DMS 273 treated with DMSO at 0.1 percent for 48 hours (cell line): Measurements from ENCODE around the gene PARP4.
"Not testable (repeated sequence)": the region's sequence is repeated elsewhere in the genome, so short reads cannot be mapped to it uniquely, and the experiment has no call there.

ENCODE experiments used
- DNase-seq: peaks from one replicate; lab custom pipeline; 2025; lab: John Stamatoyannopoulos, UW

The PARP4 gene

DNA sequence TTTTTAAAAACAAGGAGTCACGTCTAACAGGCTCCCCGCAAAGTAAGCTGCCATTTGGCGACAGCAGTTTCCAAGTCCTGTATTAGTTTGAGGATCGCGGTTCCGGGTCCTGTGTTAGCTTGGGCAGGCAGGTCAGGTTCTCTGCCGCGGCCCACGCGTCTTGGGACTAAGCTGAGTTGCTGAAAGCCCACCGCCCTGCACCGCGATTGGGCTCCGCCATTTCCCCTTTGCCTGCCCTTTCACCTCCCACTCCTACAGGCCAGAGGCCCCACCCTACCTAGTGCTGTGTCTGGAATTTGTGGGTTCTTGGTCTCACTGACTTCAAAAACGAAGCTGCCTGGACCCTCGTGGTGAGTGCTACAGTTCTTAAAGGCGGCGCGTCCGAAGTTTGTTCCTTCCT is 6.8 kb downstream of the PARP4 start:
- DNase-seq: no peak

DNA sequence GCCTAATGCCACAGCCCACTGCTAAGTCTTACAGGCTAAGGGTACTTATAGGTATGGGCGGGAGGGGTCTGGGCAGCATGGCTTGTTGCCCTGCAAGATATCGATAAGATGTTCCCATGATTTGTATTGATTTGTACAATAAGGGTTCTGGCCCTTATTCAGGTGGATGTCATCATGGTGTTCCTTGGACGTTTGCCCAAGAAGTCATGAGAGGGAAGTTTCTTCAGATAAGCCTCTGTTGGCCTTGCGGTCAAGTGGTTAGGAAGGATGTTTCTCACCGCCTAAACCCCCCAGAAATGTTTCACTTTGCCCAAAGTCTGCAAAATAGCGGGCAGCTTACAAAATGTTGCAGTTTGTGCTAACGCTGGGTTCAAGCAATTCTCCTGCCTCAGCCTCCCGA is 7.3 kb downstream of the PARP4 start:
- DNase-seq: no peak

DNA sequence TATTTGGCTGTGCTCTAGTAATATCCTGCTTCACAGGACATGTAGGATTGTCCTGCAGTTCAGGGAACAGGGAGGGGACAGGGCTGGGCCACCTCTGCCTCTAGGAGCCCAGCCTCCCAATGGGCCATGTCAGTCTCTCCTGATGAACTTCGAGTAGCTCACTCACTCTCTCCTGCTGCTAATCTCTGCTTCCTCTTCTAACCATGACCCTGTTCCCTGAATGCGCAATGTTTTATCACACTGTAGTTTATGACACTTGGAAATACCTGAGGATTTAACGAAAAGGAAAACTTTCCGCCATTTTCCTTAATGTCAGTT is 9.2 kb downstream of the PARP4 start:
- DNase-seq: no peak

DNA sequence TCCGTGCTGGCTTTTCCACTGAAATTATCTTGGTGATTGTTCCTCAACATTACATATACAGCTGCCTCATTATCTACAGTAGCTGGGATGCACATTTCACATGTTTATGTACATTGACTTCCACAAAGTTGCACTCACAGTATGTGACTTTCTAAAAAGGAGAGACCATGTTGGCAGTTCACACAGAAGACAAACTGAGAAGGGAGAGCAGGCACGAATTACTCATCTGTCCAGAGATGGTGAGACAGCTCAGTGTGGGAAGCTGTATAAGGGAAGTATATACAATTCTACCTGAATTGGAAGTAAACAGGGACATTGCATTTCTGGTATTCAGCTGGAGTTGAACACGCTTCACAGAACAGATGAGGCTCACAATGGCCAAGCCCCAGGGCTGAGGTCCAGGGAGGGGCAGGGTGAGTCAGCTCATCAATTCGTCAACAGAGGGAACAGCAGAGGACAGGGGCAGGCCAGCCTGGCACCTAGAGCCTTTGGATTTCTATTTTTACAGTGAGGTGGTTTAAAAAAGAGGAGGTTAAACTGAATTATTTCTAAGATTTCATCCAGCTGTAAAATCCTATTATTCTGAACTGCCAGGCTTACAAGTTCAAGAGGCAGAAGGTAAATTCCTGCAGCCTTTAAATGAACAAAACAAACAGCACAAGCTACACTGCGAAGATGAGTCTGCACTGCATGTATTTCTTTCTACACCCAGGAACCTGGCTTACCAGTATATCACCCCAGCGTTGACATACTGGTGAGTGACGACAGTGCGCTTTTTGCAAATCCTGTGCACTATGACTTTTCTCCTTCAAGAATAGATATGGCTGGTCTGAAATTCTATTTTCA is 9.8 kb downstream of the PARP4 start:
- DNase-seq: no peak

DNA sequence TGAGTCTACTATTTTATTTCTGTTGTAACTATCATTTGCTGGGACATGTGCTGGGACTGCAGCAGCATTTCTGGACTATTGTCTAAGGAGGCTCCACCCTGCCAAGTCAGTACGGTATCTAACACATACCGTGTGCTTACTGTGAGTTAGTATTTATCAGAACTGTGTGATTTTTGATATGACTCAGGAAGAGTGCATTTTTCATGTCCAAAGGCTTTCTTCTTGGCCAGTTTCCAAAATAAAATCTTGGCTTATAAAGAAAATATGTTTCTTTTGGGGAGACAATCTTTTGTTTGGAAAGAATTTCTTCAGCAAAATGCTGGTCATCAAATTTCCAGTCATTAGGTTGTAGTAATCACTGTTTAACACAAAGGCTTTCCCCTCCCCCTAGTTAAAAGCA is 11.6 kb downstream of the PARP4 start:
- no peak for DNase-seq

DNA sequence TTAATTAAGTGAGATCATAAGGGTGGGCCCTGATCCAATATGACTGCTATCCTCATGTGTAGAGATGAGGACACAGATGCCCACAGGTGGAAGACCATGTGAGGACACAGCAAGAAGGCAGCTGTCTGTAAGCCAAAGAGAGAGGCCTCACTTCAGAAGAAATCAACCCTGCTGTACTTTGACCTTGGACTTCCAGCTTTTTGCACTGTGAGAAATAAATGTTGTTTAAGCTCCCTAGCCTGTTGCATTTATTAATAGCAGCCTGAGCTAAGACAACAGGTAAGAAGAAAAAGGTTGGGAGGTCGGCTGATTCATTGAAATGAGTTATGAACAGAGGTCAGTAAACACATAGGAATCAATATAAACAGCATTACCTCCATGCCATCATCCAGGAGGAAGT is 14.8 kb downstream of the PARP4 start:
- DNase-seq: no peak

DNA sequence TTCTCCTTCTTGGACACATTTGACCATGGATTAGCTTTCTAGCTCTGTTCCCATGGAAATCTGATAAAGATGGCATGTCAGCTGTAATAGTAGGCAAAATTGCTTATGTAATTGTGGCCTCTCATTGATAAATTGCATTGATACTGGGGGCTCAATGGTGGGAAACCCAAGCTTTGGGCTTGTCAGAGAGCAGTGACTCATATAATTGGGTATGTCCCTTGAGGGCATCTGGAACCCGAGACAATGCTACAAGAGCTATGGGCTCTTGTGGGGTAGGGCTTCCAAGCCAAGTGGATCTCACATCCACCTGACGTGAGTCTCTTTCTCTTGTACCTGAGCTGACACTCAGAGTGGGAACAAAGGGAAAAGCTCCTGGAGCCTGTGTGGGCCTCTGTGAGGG is 16.3 kb downstream of the PARP4 start:
- DNase-seq: not testable (repeated sequence)

DNA sequence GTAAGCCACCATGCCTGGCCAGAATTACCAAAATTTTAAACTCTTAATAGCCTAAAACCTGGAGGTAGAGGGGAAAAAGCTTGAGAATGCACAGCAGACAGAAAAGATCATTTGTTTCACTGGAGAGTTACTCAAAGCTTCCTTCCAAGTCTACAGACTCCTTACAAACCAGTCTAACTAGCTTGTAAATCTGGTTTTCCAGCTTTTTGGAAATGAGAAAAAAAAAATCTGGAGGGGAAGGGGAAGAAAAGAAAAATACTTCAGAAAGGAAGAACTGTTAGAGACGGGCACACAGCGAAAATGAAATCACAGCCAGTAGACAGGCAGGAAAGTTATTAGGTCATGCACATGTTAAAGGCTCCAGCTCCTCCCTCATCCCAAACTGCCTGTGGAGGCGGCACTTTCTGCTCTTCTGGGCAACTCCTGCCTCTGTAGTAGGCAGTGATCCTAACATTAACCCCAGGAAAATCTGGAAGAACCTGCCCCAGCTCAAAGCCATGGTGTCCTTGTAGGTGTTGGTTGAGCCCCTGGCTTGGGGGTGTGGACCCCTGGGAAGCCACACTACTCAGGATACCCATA is 17.3 kb downstream of the PARP4 start:
- DNase-seq: no peak

DNA sequence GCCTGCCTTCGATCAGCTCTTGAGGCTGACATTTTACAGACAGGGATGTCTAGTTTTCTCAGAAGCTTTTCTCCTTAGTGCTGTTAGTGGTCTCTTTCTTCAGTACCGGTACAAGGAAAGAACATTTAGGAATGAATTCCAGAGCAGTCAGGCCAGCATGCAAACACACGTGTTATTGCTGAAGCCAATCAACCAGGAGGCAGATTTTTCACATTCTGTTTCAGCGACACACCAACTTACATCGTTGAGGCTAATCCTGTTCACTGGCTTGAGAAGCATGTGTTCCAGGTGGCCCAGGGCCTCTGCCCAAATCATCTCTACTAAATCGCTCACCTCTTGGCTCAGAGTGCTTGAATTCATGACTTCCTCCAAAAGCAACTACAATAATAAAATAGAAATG is 19.2 kb downstream of the PARP4 start:
- DNase-seq: no peak

DNA sequence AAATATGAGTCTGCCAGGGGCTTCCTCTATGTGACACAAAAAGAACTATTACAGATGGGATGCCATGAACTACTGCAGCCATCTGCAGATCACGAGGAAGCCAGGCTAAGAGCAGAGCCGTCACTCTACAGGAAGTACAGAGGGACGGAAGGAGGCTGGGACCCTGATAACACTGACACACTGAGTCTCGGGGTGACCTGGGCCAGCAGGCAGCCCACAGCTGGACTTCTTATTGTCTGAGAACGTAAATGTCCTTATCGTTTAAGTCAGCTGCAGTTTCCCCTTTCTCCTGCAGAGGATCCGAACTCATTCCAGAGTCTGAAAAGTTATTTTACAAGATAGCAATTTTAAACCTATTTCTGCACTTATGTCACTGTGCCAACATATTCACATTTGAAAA is 20.7 kb downstream of the PARP4 start:
- DNase-seq: no peak

DNA sequence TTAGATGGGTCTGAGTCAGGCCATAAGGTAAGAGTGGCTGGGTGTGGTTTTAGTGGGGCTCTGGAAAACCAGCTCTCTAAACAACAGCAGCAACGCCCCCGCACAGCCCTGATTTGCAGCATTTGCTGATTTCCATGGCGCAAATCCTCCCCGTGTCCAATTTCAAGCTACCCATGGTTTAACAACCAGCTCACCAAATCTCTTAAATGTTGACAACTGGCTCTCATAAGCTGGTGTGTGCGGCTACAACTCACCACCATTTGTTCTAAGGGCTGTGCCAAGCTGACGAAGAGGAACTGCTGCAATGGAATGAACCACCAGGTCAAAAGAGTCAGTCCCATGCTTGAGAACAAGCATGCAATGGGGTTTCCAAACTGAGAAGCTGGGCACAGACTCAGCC is 22.9 kb downstream of the PARP4 start:
- DNase-seq: no peak

DNA sequence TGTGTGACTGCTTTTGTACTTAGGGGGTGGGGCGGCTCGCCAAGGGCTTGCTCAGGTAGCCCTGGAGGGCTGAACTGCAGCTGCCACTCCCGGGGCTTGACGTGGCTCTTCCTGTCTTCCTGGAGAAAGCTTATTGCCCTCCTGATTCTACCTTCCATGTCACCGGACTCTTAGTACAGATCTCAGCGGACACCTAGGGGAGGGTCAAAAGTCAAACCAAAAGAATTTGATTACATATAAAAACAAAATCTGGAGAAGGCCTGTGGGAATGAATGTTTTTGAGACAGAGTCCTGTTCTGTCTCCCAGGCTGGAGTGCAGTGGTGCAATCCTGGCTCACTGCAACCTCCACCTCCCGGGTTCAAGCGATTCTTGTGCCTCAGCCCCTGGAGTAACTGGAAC is 24.5 kb downstream of the PARP4 start:
- DNase-seq: not testable (repeated sequence)

DNA sequence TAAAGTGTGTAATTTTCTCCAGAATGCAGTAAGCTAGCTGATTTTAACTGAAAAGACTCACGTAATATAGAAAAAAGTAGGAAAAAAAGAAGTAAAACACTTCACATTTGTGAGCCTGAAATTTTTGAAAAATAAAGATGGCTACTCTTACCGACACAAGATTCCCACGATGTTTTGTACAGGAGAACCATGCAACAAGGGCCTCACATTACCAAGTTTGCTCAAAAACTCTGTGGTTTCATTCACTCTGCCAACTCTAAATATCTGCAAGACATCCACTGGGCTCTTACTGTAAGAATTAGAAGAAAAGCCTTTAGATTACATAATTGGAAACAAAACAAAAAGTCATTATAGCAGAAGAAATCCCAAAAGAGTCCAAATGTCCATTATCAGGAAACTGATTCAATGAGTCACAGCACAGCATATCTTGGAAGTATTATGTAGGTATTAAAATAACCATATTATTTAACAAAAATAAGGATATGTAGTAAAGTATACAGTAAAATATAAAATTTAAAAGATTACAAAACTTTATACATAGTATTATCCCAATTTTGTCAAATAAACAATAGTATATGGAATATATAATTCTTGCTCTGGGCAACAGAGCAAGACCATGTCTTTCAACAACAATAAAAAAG is 26.4 kb downstream of the PARP4 start:
- DNase-seq: not testable (repeated sequence)

DNA sequence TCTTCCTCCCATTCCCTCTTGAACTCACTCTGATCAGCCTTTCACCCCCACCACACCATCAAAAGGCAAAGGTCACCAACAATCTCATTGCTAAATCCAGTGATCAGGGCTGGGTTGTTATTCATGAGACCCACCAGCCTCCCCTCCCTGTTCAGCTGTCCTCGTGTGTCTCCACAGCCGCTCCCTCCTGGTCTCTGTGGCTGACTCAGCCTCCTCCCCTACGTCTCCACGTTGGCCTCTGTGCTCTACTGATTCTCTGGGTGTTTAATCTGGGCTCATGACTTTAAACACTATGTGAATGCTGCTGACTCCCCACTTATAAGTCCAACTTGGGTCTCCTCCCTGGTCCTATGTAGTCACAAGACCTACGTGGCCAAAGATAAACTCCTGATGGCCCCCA is 38.9 kb downstream of the PARP4 start:
- DNase-seq: no peak

DNA sequence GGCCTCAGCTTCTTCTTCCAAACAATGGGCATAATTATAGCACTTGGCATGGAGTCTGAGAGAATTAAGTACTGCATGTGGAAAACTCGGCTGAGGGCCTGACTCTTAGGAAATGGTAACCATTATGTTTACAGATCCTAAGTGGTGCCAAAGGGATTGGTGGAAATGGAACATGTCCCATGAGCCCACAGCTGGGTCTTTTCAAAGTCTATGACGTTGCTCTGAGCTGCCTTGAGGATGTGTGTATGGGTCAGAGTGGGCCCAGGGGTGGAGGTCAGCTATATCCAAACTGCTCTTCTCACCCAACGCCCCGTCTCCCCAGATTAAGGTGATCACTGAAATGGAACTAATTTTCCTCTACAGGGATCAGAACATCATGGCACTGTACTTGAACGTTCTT is 40.4 kb downstream of the PARP4 start:
- not testable (repeated sequence) for DNase-seq

DNA sequence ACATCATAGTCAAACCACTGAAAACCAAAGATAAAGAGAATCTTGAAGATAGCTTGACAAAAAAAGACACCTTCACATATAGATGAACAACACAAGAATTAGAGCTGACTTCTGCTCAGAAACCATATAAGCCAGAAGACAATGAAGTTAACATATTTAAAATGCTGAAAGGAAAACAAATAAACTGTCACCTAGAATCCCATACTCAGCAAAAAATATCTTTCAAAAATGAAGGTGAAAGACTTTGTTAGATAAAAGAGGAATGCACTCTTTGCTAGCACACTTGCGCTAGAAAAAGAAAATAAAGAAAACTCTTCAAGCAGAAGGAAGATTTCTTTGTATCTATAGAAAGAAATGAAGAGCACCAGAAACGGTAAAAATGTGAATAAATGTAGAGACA is 49.5 kb downstream of the PARP4 start:
- no peak for DNase-seq

DNA sequence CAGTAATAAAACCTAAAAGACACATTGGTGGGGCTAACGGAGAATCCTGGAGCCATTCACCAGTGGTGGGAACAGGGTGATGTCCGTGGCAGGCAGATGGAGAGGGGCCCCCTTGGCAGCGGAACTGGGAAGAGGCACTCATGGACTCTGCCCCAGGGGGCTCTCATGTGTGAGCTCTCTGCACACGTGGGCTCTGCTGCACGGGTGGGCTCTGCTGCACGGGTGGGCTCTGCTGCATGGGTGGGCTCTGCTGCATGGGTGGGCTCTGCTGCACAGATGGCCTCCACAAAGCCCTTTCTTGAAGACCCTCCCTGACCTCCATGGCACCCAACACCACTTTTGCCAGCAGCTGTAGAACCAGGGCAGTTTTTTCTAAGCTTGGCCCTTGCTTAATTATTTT is 52.3 kb downstream of the PARP4 start:
- DNase-seq: no peak

DNA sequence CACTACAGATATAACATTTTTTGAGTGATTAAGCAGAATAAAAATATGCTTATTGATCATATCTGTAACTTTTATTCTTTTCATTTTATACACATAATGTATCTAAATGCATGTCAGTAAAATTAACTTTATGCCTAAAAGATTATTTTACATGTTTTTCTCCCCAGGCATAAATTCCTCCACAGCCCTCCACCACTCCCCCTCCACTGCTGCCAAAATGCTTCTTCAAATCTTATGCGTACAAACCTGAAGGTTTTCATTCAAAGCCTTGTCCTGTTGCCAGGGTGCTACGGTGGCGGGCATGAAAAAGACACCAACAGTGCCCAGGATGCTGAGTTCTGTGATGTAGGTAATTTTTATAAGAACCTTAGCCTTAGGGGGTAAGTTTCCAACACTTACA is 52.9 kb downstream of the PARP4 start:
- no peak for DNase-seq

DNA sequence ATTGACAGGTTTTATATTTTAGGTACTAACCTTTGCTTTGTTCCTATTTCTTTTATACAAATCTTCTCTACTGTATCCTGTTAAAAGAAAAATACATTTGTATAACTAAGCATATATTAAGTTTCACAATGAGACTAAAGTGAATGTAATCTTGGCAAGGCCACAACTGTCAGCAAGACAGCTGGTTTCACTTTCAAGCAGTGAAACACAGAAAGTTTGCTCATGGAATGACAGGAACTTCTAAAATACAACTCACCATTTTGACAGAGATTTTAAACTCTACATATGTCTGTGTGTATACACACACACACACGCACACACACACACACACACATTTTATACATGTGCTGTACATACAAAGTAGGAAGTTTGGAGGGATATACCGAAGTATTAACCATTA is 53.3 kb downstream of the PARP4 start:
- DNase-seq: no peak

DNA sequence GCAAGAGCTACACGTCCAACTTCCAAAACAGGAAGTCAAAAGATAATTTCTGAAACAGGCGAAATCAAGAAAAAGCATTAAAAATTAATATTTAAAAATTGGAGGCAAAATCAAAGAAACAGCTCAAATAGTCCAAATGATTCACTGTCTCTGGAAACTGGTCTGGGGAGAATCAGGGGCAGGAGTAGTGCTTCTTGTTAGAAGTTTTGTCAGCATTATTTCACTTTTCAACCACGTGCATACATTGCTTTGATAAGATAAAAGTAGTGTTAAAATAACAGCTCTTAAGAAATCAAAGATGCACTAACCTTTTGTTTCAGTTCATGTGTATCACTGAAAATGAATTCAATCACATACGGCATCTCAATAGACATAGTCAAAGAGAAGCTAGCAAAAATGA is 53.8 kb downstream of the PARP4 start:
- no peak for DNase-seq

DNA sequence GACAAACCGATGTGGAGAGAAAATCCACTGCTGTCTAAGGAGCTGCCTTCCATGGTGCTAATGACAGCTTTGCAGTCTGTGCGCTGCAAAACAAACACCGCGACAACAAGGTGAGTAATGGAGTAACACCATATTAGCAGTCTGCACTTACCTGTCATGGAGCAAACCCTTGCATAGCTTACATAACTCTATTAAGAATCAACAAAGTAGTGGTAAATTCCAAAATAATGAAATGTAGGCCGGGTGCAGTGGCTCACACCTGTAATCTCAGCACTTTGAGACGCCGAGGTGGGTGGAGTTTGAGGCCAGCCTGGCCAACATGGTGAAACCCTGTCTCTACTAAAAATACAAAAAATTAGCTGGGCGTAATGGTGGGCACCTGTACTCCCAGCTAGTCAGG is 56.2 kb downstream of the PARP4 start:
- no peak for DNase-seq

DNA sequence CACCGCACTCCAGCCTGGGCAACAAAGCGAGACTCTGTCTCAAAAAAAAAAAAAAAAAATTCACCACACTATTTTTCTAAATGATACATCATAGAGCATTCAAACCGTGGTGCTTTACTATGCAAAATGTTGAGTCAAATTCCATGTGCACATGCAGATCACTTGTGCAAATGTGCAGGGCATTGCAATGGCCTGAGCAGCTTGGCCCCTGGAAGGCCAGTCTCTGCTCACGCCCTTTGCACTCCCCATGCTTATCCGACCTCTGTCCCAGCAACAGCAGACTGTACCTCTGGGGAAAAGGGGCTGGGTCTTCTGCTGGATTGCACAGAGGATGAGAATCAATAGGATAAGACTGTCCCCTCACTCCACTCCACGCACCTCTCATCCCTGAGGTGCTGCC is 58.5 kb downstream of the PARP4 start:
- DNase-seq: no peak

DNA sequence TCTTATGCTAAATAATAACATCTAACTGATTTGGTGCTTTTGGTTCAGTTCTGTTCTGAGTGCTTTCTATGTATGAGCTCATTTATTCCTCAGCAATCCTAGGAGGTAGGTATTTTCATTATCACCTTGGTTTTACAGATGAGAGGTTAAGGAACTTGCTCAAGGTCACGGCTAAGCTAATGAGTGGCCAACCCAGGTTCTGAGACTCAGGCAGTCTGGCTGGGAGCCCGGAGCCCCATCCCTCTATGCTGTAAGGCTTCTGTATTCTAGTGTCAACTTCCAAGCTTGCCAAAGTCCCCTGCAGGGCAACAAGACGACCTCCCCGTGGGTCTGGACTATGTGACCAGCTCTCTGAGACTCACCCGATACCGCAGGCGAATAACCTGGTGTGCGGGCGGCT is 60.5 kb downstream of the PARP4 start:
- DNase-seq: no peak

DNA sequence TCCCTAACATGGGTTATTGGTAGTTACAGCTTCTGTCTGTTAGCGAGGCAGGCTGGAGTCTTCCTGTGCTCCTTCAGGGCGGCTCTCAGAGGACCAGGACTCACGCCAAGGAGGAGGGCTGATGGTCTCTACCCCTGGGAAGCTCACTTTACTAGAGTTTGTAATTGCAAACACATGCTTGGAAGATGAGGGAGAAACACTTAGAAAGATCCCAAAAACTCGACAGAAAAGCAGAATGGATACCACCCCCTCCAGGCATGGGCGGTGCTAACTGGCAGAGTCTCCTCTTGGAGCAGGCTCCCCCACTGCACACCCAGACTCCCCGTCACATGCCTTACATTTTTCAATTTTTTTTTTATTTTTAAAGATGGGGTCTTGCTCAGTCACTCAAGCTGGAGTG is 62.0 kb downstream of the PARP4 start:
- DNase-seq: no peak
